ENCODE measurements around the gene ERVW-1. TPM values are rescaled to one million over a fixed set of nuclear protein-coding genes. Genes with fewer than 3 reads are reported as not detected.

The ERVW-1 gene
- total RNA-seq, 6 donors from 2014 or later, result 0.20 TPM; not detected in 5

DNA sequence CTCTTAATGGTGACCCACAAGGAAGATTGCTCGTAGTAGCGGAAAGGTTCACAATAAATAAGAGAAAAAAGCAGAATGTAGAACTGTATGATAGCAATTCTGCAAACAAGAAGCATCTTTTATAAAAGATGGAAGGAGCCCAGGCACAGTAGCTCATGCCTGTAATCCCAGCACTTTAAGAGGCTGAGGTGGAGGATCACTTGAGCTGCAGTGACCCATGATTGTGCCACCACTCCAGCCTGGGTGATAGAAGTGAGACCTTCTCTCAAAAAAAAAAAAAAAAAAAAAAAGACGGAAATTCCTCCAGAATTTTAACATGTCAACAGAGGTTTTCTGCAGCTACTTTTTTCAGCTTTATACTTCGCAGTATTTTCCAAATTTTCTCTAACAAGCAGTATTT lies 17.2 kb downstream of the ERVW-1 start:
- WGBS, 2 donors, result 78 to 84% methylated on average over 4 of the region's 4 CpGs
- no peak for TF ChIP-seq EP300 (IDR thresholded peaks at IDR 0.05)
- TF ChIP-seq POLR2AphosphoS5 (IDR thresholded peaks at IDR 0.05), result no peak
- TF ChIP-seq, protein P1, sequence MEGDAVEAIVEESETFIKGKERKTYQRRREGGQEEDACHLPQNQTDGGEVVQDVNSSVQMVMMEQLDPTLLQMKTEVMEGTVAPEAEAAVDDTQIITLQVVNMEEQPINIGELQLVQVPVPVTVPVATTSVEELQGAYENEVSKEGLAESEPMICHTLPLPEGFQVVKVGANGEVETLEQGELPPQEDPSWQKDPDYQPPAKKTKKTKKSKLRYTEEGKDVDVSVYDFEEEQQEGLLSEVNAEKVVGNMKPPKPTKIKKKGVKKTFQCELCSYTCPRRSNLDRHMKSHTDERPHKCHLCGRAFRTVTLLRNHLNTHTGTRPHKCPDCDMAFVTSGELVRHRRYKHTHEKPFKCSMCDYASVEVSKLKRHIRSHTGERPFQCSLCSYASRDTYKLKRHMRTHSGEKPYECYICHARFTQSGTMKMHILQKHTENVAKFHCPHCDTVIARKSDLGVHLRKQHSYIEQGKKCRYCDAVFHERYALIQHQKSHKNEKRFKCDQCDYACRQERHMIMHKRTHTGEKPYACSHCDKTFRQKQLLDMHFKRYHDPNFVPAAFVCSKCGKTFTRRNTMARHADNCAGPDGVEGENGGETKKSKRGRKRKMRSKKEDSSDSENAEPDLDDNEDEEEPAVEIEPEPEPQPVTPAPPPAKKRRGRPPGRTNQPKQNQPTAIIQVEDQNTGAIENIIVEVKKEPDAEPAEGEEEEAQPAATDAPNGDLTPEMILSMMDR (IDR thresholded peaks at IDR 0.05), result no peak
- TF ChIP-seq POLR2A (IDR thresholded peaks at IDR 0.05), result no peak
- Histone ChIP-seq H3K9me3 (no peaks in the 10 kb centered on the region), H3K4me1 (no peaks in the 10 kb centered on the region), H3K4me3 (no peak overlapping the region), H3K27me3 (no peaks in the 10 kb centered on the region), H3K27ac (no peak overlapping the region), H3K36me3 (peaks cover 17 to 38% (median 28%) of the 10 kb centered on the region in 4 donors)
- no peak for DNase-seq
- no peak for ATAC-seq (ENCODE audit: low FRiP score in 2 of 2)

DNA sequence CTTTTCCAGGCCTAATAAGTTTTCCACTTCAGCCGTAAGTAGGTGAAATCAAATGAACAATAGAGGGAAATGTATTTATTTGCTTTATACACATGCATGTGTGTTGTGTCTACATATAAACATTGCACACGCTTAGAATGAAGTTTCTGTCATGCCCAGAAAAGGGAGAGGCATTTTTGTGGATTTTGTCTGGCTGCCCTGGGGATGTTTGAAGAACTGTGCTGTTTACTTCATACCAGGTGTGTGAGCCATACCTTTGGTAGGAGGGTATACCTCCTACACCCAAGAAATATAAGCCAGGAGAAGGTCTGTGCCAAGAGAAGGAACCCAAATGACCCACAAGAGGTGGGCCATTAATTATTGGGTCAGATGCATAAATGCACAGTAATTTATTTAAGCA lies 17.6 kb downstream of the ERVW-1 start:
- no peaks in the 10 kb centered on the region for H3K27me3 ChIP-seq
- TF ChIP-seq EP300 (IDR thresholded peaks at IDR 0.05) (no peak), POLR2AphosphoS5 (IDR thresholded peaks at IDR 0.05) (no peak), POLR2A (IDR thresholded peaks at IDR 0.05) (no peak)
- TF ChIP-seq, protein P1 (IDR thresholded peaks at IDR 0.05), result no peak
- DNase-seq, result no peak
- H3K4me3 ChIP-seq, result no peak overlapping the region
- WGBS, 2 donors, result 47 to 67% methylated on average over 2 of the region's 2 CpGs
- H3K4me1 ChIP-seq, result no peaks in the 10 kb centered on the region
- H3K9me3 ChIP-seq, result no peaks in the 10 kb centered on the region
- H3K36me3 ChIP-seq, result peaks cover 19 to 39% (median 31%) of the 10 kb centered on the region in 4 donors
- no peak overlapping the region for H3K27ac ChIP-seq
- ATAC-seq (ENCODE audit: low FRiP score in 2 of 2), result no peak

DNA sequence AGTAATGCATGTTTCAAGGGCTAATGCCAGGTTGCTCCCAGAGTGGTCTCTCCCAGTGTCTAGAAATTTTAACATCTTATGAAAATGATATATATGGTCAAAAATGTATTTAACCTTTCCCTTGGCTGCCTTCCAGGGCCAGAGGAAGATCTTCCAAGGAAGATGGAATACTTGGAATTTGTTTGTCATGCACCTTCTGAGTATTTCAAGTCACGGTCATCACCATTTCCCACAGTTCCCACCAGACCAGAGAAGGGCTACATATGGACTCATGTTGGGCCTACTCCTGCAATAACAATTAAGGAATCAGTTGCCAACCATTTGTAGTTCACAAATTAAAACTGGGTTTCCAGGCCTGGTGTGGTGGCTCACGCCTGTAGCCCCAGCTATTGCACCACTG lies 21.5 kb downstream of the ERVW-1 start:
- TF ChIP-seq POLR2A (IDR thresholded peaks at IDR 0.05), result no peak
- no peak for TF ChIP-seq POLR2AphosphoS5 (IDR thresholded peaks at IDR 0.05)
- no peak for TF ChIP-seq EP300 (IDR thresholded peaks at IDR 0.05)
- TF ChIP-seq, protein P1 (IDR thresholded peaks at IDR 0.05), result no peak
- Histone ChIP-seq H3K36me3 (peaks cover 32 to 66% (median 57%) of the 10 kb centered on the region in 4 donors), H3K9me3 (no peaks in the 10 kb centered on the region), H3K4me1 (no peaks in the 10 kb centered on the region), H3K27ac (no peak overlapping the region), H3K27me3 (no peaks in the 10 kb centered on the region), H3K4me3 (no peak overlapping the region)
- WGBS, 2 donors, result 92 to 94% methylated on average over 2 of the region's 2 CpGs
- ATAC-seq (ENCODE audit: low FRiP score in 2 of 2) (no peak), DNase-seq (no peak)

DNA sequence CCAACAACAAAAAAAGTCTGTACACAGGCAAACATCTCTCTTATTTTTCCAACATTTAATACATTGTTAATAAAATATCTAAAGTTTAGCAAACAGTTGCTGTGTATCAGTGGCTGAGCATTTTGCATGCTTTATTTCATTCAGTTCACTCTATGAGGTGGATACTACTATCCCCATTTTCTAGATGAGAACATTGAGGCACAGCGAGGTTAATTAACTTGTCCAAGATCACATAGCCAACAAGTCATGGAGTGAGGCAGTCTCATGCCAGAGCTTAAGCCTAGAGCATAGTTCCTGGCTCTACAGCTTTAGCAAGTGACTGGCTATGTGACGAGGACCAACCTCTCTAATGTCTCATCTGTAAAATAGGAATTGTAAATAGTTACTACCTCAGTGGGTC lies 26.1 kb downstream of the ERVW-1 start:
- Histone ChIP-seq H3K9me3 (no peaks in the 10 kb centered on the region), H3K27me3 (no peaks in the 10 kb centered on the region), H3K4me3 (no peak overlapping the region), H3K27ac (no peak overlapping the region), H3K4me1 (peaks cover 7 to 12% (median 10%) of the 10 kb centered on the region in 4 donors), H3K36me3 (peaks cover 23 to 75% (median 51%) of the 10 kb centered on the region in 4 donors)
- TF ChIP-seq EP300 (IDR thresholded peaks at IDR 0.05) (no peak), POLR2A (IDR thresholded peaks at IDR 0.05) (no peak)
- no peak for DNase-seq
- ATAC-seq (ENCODE audit: low FRiP score in 2 of 2), result no peak
- 94 to 100% methylated on average over 2 of the region's 2 CpGs for WGBS, 2 donors

DNA sequence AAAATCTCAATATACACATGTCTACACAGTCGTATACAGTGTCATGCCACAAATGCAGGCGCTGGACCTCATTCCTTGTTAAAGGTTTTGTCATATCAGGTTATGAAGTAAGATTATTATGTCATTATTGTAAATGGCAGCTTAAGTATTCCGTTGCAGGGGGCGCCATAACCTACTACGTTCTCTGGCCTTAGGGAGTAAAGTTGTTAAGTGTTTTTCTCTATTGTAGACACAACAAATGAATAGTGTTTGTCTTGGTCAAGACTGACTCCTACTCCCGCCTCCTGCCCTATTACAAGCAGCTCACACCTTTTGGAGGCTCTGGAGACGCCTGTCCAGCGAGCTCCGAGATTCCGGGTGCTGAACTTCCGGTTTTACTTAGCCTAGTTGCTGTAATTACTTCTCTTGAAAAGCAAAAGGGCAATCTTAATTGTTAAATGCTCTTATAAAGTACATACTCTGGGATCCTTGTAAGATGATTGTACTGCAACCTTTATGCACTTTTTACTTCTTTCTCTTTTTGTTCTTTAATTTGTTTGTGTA lies 29.5 kb downstream of the ERVW-1 start:
- peaks cover 7 to 12% (median 10%) of the 10 kb centered on the region in 4 donors for H3K4me1 ChIP-seq
- H3K9me3 ChIP-seq, result no peaks in the 10 kb centered on the region
- peaks cover 4 to 42% (median 22%) of the 10 kb centered on the region in 4 donors for H3K36me3 ChIP-seq
- no peaks in the 10 kb centered on the region for H3K27me3 ChIP-seq
- peak in 1 of 2 donors; percentile 79 for DNase-seq
- ATAC-seq (ENCODE audit: low FRiP score in 2 of 2), result peak; percentile 62 to 80
- 0% methylated on average over 11 of the region's 11 CpGs for WGBS, 2 donors
- TF ChIP-seq POLR2AphosphoS5 (IDR thresholded peaks at IDR 0.05) (peak in 1 of 2 donors; percentile 18), EP300 (IDR thresholded peaks at IDR 0.05) (no peak), POLR2A (IDR thresholded peaks at IDR 0.05) (peak in 2 of 4 donors; percentile 22 to 25)
- TF ChIP-seq, protein P1 (IDR thresholded peaks at IDR 0.05), result peak in 3 of 6 experiments; percentile 16 to 35 (median 29)
- H3K4me3 ChIP-seq, result peak overlapping the region; percentile 86 to 97 (median 93)
- H3K27ac ChIP-seq, result peak overlapping the region; percentile 97 to 99 (median 98)

Measured in upper lobe of left lung (tissue), 6 donors.